Mammary epithelial cell (primary cell): ENCODE measurements around the gene FANCE.

Source experiments
- CTCF ChIP-seq, 2 donors: IDR thresholded peaks in 1 of 2; conservative IDR thresholded peaks in 1 of 2; 2 replicates each; pipeline ENCODE4 v1.5.1; 2011 to 2012; ENCODE audit warnings: inconsistent platforms in 2 of 2, low read length in 2 of 2, mild to moderate bottlenecking in 2 of 2, control low read depth in 1 of 2, low read depth in 1 of 2; ENCODE audit not compliant: insufficient read depth in 1 of 2; ENCODE audit errors: extremely low read depth in 1 of 2
- EZH2 ChIP-seq: IDR thresholded peaks from 2 replicates; pipeline ENCODE4 v1.6.1; 2012; ENCODE audit warnings: low read length, inconsistent platforms, borderline replicate concordance

- TF ChIP-seq CTCF (conservative IDR thresholded peaks at IDR 0.05 in 1 of 2, IDR thresholded peaks at IDR 0.05 in 1 of 2; ENCODE audit: extremely low read depth in 1 of 2, insufficient read depth in 1 of 2, low read depth in 1 of 2, low read length in 2 of 2) (no peak), EZH2 (no peak)
Observed at GRCh38 chr6:35413911-35414310, 38.2 kb upstream of the FANCE start.
